Karpas-422 (cell line): ENCODE results near the gene NR1H4. TPM values are rescaled to one million over a fixed set of nuclear protein-coding genes. Genes with fewer than 3 reads are reported as not detected.
"Not testable (repeated sequence)": the region's sequence is repeated elsewhere in the genome, so short reads cannot be mapped to it uniquely, and the experiment has no call there.

ENCODE experiments used
- DNase-seq: peaks from one replicate; pipeline ENCODE4 v3.0.0-alpha.2; 2015
- H2AFZ ChIP-seq: fragments of 200-600 bp; sonication (generic); 2 replicates; pipeline ENCODE4 v1.6.1; 2014; ENCODE audit warnings: antibody characterized with exemption, low read length, mixed read lengths
- H3K27ac ChIP-seq: fragments of 200-600 bp; sonication (generic); 2 replicates; pipeline ENCODE4 v1.5.1; 2014; ENCODE audit warnings: mild to moderate bottlenecking, low read length, moderate library complexity
- H3K27me3 ChIP-seq: fragments of 200-600 bp; sonication (generic); 2 replicates; pipeline ENCODE4 v1.6.1; 2014; ENCODE audit warnings: low read length, mixed read lengths
- H3K36me3 ChIP-seq: fragments of 200-600 bp; sonication (generic); 2 replicates; pipeline ENCODE4 v1.6.1; 2014; ENCODE audit warnings: low read length, mixed read lengths; ENCODE audit not compliant: insufficient read depth
- H3K4me1 ChIP-seq: fragments of 200-600 bp; sonication (generic); 2 replicates; pipeline ENCODE4 v1.6.1; 2014; ENCODE audit warnings: mild to moderate bottlenecking, low read length, mixed read lengths
- H3K4me2 ChIP-seq: fragments of 200-600 bp; sonication (generic); 2 replicates; pipeline ENCODE4 v1.6.1; 2014; ENCODE audit warnings: low read length, low read depth, mild to moderate bottlenecking; ENCODE audit not compliant: poor library complexity, severe bottlenecking
- H3K4me3 ChIP-seq: fragments of 200-600 bp; sonication (generic); 2 replicates; pipeline ENCODE4 v1.5.1; 2014; ENCODE audit warnings: mild to moderate bottlenecking, antibody characterized with exemption, low read length, mixed read lengths
- H3K79me2 ChIP-seq: fragments of 200-600 bp; sonication (generic); 2 replicates; pipeline ENCODE4 v1.6.1; 2014; ENCODE audit warnings: mild to moderate bottlenecking, low read length, mixed read lengths
- H3K9ac ChIP-seq: fragments of 200-600 bp; sonication (generic); 2 replicates; pipeline ENCODE4 v1.6.0; 2014; ENCODE audit warnings: low read length
- H3K9me2 ChIP-seq: fragments of 200-600 bp; sonication (generic), shearing (Covaris generic); replicated peaks from 2 replicates; pipeline ENCODE4 v1.6.0; 2014; ENCODE audit warnings: mild to moderate bottlenecking, low read length, moderate library complexity; ENCODE audit not compliant: insufficient read depth
- H3K9me3 ChIP-seq: fragments of 300-700, 200-600 bp; sonication (generic); 2 replicates; pipeline ENCODE4 v1.6.1; 2014; ENCODE audit warnings: low read length, mixed read lengths
- H4K20me1 ChIP-seq: fragments of 200-600 bp; sonication (generic); 2 replicates; pipeline ENCODE4 v1.6.1; 2014; ENCODE audit warnings: mild to moderate bottlenecking, antibody characterized with exemption, low read length, low read depth; ENCODE audit not compliant: insufficient read depth
- total RNA-seq: library from RNA; depleted of rRNA; stranded (reverse); fragments of >200 nt; shearing (Covaris generic); gene quantifications from 2 replicates; pipeline ENCODE4 v1.2.3, GENCODE V29; 2014; ENCODE audit warnings: low replicate concordance; rRNA removed

The NR1H4 gene
- total RNA-seq = not detected in 2 replicates

DNA sequence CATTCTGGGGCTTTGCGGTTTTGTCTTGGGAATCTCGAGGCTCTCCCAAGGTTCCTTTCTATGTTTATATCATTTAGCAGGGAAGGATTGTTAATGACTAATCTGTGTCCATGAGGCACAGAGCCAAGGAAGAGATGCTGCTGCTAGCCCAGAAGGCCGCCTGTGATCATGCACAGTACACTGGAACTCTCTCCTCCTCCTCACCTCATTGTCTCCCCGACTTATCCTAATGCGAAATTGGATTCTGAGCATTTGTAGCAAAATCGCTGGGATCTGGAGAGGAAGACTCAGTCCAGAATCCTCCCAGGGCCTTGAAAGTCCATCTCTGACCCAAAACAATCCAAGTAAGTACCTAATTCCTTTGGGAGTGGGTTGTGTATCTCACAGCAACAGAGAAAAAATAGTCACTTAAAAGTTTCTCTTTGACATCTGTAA, at the start of gene NR1H4:
TSS of gene NR1H4 (plus strand) at position 151 of the 435 bp plus-strand sequence. CDS start 19,458 bp downstream, outside the sequence.
- Histone ChIP-seq H2AFZ (no peak within 1 kb of the TSS), H3K4me1 (no peaks in the 10 kb centered on the region), H3K79me2 (no peaks in the 10 kb centered on the region), H3K36me3 (no peaks in the 10 kb centered on the region), H4K20me1 (no peaks in the 10 kb centered on the region), H3K9ac (no peak within 1 kb of the TSS), H3K4me3 (no peak within 1 kb of the TSS), H3K9me2 (no peaks in the 10 kb centered on the region), H3K9me3 (no peaks in the 10 kb centered on the region), H3K4me2 (no peak within 1 kb of the TSS), H3K27me3 (no peaks in the 10 kb centered on the region), H3K27ac (no peak within 1 kb of the TSS)
- DNase-seq = no peak

- peak overlapping the region; percentile 16; the same call in 1 of the 2 replicates for H3K9ac ChIP-seq
Observed at GRCh38 chr12:100426145-100426544, 47.5 kb upstream of the NR1H4 start.

DNA sequence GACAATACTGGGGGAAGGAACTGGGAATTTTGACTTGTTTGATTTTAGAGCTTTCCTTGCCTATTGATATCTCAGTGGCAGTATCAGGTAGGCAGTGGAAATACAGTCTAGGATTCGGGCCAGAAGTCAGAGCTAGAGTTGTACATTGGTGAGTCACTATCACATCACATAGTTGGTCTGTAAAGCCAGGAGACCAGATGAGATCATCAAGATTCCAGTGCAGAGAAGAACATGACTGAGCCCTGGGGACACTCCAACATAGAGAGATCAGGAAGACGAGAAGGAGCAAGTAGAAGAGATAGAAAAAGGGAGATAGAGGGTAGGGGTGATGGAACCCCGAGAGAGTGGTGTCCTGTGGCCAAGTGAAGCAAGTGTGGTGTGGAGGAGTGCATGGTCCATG, 46.6 kb upstream of the NR1H4 start:
- Histone ChIP-seq H2AFZ (0 out of 2 replicates have a peak overlapping the region, but pooled peaks have one; percentile 47), H3K79me2 (no peaks in the 10 kb centered on the region), H3K27ac (peak overlapping the region; percentile 93), H3K4me2 (no peak overlapping the region), H3K9ac (no peak overlapping the region), H3K9me3 (no peaks in the 10 kb centered on the region), H3K4me1 (peaks cover 27% of the 10 kb centered on the region), H3K4me3 (no peak overlapping the region), H4K20me1 (no peaks in the 10 kb centered on the region), H3K9me2 (no peaks in the 10 kb centered on the region), H3K27me3 (no peaks in the 10 kb centered on the region), H3K36me3 (no peaks in the 10 kb centered on the region)
- no peak for DNase-seq

More at GRCh38 chr12:100426145-100426544, 47.5 kb upstream of the NR1H4 start:
- peak overlapping the region; percentile 41 for H3K4me3 ChIP-seq
- no peaks in the 10 kb centered on the region for H3K27me3 ChIP-seq
- H3K36me3 ChIP-seq = no peaks in the 10 kb centered on the region
- H2AFZ ChIP-seq = 0 out of 2 replicates have a peak overlapping the region, but pooled peaks have one; percentile 51
- peak overlapping the region; percentile 93 for H3K27ac ChIP-seq
- no peak for DNase-seq
- H3K9me2 ChIP-seq = no peaks in the 10 kb centered on the region
- H3K79me2 ChIP-seq = no peaks in the 10 kb centered on the region
- no peaks in the 10 kb centered on the region for H3K9me3 ChIP-seq
- peak overlapping the region; percentile 48 for H3K4me2 ChIP-seq
- H4K20me1 ChIP-seq = no peaks in the 10 kb centered on the region
- peaks cover 27% of the 10 kb centered on the region for H3K4me1 ChIP-seq

DNA sequence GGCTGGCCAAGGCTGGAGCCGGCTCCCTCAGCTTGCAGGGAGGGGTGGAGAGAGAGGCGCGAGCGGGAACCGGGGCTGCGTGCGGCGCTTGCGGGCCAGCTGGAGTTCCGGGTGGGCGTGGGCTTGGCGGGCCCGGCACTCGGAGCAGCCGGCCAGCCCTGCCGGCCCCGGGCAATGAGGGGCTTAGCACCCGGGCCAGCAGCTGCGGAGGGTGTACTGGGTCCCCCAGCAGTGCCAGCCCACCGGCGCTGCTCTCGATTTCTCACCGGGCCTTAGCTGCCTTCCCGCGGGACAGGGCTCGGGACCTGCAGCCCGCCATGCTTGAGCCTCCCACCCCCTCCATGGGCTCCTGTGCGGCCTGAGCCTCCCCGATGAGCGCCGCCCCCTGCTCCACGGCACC, 43.4 kb upstream of the NR1H4 start:
- not testable (repeated sequence) for H3K9ac ChIP-seq, H3K27ac ChIP-seq, H2AFZ ChIP-seq, H3K4me2 ChIP-seq, DNase-seq, H3K27me3 ChIP-seq, H3K36me3 ChIP-seq, H3K9me2 ChIP-seq, H4K20me1 ChIP-seq, H3K4me3 ChIP-seq, H3K79me2 ChIP-seq, H3K9me3 ChIP-seq
- peaks cover 22% of the 10 kb centered on the region for H3K4me1 ChIP-seq

DNA sequence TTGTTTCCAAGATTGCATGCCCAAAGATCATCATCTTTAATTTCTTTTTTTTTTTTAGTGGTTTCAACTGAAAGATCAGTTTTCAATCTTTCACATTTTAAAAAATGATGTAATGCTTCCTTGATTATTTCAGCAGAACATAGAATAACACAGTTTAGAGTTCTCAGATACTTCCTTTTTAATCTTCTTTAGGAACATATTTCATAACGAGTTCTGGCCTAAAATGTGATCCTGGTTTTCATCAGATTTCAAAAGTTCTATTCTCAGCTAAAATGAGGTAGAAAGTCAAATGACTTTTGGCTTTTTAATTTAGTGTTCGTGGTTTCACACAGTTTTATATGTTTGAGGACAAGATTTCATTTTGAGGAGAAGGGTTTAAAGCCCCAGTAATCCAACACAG, 40.0 kb upstream of the NR1H4 start:
- no peak overlapping the region for H3K4me2 ChIP-seq
- no peak overlapping the region for H3K9ac ChIP-seq
- H3K36me3 ChIP-seq = no peaks in the 10 kb centered on the region
- H3K27ac ChIP-seq = no peak overlapping the region
- no peak overlapping the region for H2AFZ ChIP-seq
- no peaks in the 10 kb centered on the region for H3K79me2 ChIP-seq
- no peaks in the 10 kb centered on the region for H3K9me3 ChIP-seq
- H3K4me3 ChIP-seq = no peak overlapping the region
- no peaks in the 10 kb centered on the region for H3K9me2 ChIP-seq
- no peaks in the 10 kb centered on the region for H3K4me1 ChIP-seq
- no peaks in the 10 kb centered on the region for H4K20me1 ChIP-seq
- DNase-seq = no peak
- no peaks in the 10 kb centered on the region for H3K27me3 ChIP-seq

DNA sequence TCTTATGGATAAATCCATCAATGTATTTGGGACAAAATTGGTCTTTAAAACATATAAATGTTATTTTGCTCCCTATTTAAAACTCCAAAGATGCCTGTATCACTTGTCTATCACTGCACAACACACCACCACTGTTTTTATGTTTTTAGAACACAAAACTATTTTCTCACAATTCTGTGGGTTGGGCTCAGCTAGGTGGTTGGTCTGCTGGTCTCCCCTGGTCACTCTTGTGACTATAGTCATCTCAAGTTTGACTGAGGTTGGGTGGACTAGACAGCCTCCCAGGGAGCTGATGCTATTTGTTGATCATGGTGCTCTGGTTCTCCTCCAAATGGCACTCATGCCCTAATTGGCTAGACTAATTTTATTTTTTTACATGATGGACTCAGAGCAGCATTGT, 39.5 kb upstream of the NR1H4 start:
- no peak overlapping the region for H3K4me2 ChIP-seq
- H3K36me3 ChIP-seq = no peaks in the 10 kb centered on the region
- H4K20me1 ChIP-seq = no peaks in the 10 kb centered on the region
- no peak overlapping the region for H3K9ac ChIP-seq
- no peaks in the 10 kb centered on the region for H3K79me2 ChIP-seq
- DNase-seq = no peak
- no peaks in the 10 kb centered on the region for H3K9me3 ChIP-seq
- H3K4me1 ChIP-seq = no peaks in the 10 kb centered on the region
- H3K27me3 ChIP-seq = no peaks in the 10 kb centered on the region
- no peak overlapping the region for H3K27ac ChIP-seq
- no peaks in the 10 kb centered on the region for H3K9me2 ChIP-seq
- no peak overlapping the region for H3K4me3 ChIP-seq
- H2AFZ ChIP-seq = no peak overlapping the region

DNA sequence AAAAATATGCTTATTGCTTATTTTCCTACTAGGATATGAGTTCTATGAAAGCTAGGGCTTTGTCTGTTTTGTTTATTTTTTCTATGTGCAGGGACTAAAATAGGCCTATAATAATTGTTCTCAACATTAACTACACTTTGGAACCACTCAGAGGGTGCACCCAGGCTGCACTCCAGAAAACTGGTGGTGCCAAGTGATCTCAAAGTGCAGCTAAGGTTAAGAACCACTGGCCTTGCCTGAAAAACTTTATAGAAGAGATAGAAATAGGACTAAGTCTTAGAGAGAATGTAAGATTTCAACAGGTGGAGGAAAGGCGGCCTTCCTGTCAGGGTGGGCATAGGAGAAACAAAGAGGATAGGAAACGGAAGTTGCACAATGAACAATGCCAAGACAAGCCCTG, 37.7 kb upstream of the NR1H4 start:
- H3K27me3 ChIP-seq = no peaks in the 10 kb centered on the region
- H3K4me2 ChIP-seq = no peak overlapping the region
- H3K36me3 ChIP-seq = no peaks in the 10 kb centered on the region
- H3K9ac ChIP-seq = no peak overlapping the region
- no peak overlapping the region for H3K4me3 ChIP-seq
- no peaks in the 10 kb centered on the region for H3K79me2 ChIP-seq
- no peak overlapping the region for H3K27ac ChIP-seq
- no peak for DNase-seq
- H2AFZ ChIP-seq = no peak overlapping the region
- no peaks in the 10 kb centered on the region for H3K9me3 ChIP-seq
- H3K9me2 ChIP-seq = no peaks in the 10 kb centered on the region
- no peaks in the 10 kb centered on the region for H4K20me1 ChIP-seq
- no peaks in the 10 kb centered on the region for H3K4me1 ChIP-seq

DNA sequence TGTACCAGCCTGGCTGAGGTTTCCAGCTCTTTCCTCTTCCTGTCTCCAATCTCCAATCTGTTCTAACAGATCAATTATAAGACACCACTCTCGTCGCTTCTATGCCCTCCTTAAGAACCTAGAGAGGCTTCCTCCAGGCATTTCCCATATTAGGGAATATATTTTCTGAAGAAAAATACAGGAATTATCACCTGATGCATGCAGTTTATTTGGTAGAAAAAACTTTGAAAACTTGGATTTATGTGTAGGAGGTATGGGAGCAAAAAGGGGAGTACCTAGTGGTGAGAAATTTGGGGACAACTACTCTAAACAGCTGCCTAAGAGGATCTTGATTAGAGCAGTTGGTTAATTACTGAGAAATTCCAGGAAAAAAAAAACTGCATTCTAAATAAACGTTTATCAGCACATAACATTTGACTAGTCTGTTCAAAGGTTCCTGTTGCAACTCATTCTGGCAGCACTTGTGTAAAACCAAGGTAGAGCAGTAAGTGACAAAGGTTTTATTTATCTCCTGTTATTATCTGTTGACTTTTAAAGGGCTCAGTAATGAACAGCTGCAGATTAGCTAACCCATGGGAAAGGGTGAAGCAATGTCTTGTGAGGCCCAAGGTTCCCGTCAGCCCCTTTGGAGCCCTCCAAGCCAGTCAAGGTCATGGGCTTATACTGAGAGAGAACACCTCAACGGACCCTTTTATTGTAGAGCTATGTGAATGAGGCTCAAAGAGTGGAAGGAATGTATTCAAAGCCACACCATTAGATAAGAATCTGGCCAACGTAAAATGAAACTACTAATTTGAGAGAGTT, 36.4 kb upstream of the NR1H4 start:
- no peak overlapping the region for H3K9ac ChIP-seq
- H3K4me3 ChIP-seq = no peak overlapping the region
- H3K4me2 ChIP-seq = no peak overlapping the region
- no peaks in the 10 kb centered on the region for H3K79me2 ChIP-seq
- no peak for DNase-seq
- no peaks in the 10 kb centered on the region for H3K9me2 ChIP-seq
- no peaks in the 10 kb centered on the region for H3K9me3 ChIP-seq
- no peaks in the 10 kb centered on the region for H3K27me3 ChIP-seq
- H3K27ac ChIP-seq = no peak overlapping the region
- no peak overlapping the region for H2AFZ ChIP-seq
- H3K36me3 ChIP-seq = no peaks in the 10 kb centered on the region
- H4K20me1 ChIP-seq = no peaks in the 10 kb centered on the region
- no peaks in the 10 kb centered on the region for H3K4me1 ChIP-seq
